ENCODE results near the gene CENPM.

- TF ChIP-seq, protein P1, sequence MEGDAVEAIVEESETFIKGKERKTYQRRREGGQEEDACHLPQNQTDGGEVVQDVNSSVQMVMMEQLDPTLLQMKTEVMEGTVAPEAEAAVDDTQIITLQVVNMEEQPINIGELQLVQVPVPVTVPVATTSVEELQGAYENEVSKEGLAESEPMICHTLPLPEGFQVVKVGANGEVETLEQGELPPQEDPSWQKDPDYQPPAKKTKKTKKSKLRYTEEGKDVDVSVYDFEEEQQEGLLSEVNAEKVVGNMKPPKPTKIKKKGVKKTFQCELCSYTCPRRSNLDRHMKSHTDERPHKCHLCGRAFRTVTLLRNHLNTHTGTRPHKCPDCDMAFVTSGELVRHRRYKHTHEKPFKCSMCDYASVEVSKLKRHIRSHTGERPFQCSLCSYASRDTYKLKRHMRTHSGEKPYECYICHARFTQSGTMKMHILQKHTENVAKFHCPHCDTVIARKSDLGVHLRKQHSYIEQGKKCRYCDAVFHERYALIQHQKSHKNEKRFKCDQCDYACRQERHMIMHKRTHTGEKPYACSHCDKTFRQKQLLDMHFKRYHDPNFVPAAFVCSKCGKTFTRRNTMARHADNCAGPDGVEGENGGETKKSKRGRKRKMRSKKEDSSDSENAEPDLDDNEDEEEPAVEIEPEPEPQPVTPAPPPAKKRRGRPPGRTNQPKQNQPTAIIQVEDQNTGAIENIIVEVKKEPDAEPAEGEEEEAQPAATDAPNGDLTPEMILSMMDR (IDR thresholded peaks at IDR 0.05) = no peak
- no peak for TF ChIP-seq POLR2A (IDR thresholded peaks at IDR 0.05)
Observed at GRCh38 chr22:41947424-41948080, 600 bp upstream of the CENPM start.
